ENCODE measurements around the gene CFAP97. TPM values are rescaled to one million over a fixed set of nuclear protein-coding genes. Genes with fewer than 3 reads are reported as not detected.

CFAP97 gene
- polyA plus RNA-seq, 1 donor, result 28.1 TPM

DNA sequence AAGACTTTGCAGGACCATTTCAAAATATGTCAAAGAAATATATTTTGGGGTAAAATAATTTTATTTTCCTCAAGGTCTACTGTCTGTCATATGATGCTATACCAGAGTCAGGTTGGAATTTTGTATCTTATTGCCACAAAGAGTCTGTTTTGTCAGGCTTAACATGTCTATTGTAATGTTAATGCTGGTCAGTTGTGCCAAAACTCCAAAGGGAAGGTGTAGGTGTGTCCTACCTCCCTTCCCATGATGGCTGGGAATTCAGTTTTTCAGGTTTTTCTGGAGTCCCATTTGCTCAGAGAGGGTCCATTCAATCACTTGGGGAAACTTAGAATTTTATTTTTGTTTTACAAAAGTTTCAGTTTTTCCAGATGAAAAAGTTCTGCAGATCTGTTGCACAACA is 94.1 kb downstream of the CFAP97 start:
- no peak for DNase-seq (ENCODE audit: low read depth)

Other genes starting within 250 kb of the CFAP97 start
- gene HELT, start 185.5 kb downstream of the CFAP97 start, polyA plus RNA-seq (ENCODE audit: insufficient read length), result not detected
- gene SLC25A4, start 60.7 kb downstream of the CFAP97 start, polyA plus RNA-seq (ENCODE audit: insufficient read length), result 169 TPM
- gene SNX25, start 5.6 kb upstream of the CFAP97 start, polyA plus RNA-seq (ENCODE audit: insufficient read length), result 7.6 TPM
- gene LRP2BP, start 191.9 kb upstream of the CFAP97 start, polyA plus RNA-seq (ENCODE audit: insufficient read length), result 6.5 TPM
- 27.1 TPM for gene ANKRD37, start 192.8 kb upstream of the CFAP97 start, polyA plus RNA-seq (ENCODE audit: insufficient read length)
- 41.9 TPM for gene UFSP2, start 222.0 kb upstream of the CFAP97 start, polyA plus RNA-seq (ENCODE audit: insufficient read length)

All from forelimb muscle (tissue), 1 donor.